GM12875 (cell line): ENCODE results near the gene CACNA1G.

Experiments used
- H3K4me3 ChIP-seq: one replicate; pipeline ENCODE4 v1.5.1; 2011; ENCODE audit warnings: low read depth, low read length, control low read depth
- TF ChIP-seq, protein P1 (sequence below): IDR thresholded peaks from 2 replicates; pipeline ENCODE4 v1.5.1; 2011; ENCODE audit warnings: low read depth, mild to moderate bottlenecking, control low read depth, inconsistent platforms, low read length, moderate library complexity, borderline replicate concordance; ENCODE audit not compliant: insufficient read depth

Gene CACNA1G

DNA sequence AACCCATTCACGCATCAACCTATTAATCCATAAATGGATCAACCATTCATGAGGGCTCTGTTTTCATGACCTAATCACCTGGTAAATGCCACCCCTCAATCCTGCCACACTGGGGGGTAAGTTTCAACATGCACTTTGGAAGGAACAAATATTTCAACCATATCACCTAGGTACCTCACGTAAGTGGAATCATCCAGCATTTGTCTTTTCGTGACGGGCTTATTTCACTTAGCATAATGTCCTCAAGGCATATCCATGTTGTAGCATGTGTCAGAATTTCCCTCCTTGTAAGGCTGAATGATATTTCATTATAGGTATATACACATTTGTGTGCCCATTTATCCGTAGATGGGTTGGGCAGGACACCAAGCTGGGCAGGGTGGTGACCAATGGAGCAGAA lies 111.6 kb downstream of the CACNA1G start:
- H3K4me3 ChIP-seq, result no peak overlapping the region
- TF ChIP-seq, protein P1, sequence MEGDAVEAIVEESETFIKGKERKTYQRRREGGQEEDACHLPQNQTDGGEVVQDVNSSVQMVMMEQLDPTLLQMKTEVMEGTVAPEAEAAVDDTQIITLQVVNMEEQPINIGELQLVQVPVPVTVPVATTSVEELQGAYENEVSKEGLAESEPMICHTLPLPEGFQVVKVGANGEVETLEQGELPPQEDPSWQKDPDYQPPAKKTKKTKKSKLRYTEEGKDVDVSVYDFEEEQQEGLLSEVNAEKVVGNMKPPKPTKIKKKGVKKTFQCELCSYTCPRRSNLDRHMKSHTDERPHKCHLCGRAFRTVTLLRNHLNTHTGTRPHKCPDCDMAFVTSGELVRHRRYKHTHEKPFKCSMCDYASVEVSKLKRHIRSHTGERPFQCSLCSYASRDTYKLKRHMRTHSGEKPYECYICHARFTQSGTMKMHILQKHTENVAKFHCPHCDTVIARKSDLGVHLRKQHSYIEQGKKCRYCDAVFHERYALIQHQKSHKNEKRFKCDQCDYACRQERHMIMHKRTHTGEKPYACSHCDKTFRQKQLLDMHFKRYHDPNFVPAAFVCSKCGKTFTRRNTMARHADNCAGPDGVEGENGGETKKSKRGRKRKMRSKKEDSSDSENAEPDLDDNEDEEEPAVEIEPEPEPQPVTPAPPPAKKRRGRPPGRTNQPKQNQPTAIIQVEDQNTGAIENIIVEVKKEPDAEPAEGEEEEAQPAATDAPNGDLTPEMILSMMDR, result no peak

DNA sequence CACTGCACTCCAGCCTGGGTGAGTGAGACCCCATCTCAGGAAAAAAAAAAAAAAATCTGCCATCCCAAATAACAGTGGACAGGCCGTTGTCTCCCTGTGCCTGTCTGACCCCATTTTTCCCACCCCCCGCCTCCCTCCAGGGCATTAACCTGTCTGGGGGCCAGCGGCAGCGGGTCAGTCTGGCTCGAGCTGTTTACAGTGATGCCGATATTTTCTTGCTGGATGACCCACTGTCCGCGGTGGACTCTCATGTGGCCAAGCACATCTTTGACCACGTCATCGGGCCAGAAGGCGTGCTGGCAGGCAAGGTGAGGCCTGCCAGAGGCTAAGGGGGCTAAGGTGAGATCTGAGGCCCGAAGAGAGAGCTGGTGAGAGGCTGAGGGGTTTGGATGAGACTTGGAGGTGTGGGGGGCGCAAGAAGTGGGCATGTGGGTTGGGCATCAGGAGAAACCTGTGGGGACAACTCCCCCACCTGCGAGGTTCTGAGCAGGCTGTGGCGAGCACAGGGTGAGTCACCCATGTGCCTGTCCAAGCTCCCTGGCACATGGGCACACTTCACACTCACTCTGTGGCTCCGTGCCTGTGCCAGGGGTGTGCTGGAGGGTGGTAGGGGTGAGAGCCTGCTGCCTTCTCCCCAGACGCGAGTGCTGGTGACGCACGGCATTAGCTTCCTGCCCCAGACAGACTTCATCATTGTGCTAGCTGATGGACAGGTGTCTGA lies 112.5 kb downstream of the CACNA1G start:
- H3K4me3 ChIP-seq, result no peak overlapping the region
- TF ChIP-seq, protein P1, result no peak

DNA sequence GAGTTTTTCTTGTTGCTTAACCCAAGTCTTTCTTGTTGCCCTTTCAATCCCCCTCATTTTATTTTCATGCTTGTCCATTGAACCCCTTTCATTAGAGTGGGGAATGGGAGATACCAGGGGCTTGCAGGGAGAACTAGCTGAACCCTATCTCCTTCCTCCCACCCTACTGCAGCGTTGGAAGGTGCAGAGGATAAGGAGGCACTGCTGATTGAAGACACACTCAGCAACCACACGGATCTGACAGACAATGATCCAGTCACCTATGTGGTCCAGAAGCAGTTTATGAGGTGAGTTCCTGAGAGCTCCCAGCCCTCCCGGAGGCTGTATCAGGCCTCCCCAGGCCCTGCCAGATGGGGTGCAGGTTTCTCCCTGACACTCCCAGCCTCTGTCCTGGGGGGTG lies 114.7 kb downstream of the CACNA1G start:
- H3K4me3 ChIP-seq, result no peak overlapping the region
- TF ChIP-seq, protein P1, result no peak

DNA sequence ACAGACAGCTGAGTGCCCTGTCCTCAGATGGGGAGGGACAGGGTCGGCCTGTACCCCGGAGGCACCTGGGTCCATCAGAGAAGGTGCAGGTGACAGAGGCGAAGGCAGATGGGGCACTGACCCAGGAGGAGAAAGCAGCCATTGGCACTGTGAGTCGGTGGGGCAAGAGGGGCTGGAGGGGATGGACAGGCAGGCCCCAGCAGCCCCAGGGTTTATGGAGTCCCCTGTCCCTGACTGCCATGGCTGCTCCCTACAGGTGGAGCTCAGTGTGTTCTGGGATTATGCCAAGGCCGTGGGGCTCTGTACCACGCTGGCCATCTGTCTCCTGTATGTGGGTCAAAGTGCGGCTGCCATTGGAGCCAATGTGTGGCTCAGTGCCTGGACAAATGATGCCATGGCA lies 115.1 kb downstream of the CACNA1G start:
- TF ChIP-seq, protein P1, result no peak
- no peak overlapping the region for H3K4me3 ChIP-seq

DNA sequence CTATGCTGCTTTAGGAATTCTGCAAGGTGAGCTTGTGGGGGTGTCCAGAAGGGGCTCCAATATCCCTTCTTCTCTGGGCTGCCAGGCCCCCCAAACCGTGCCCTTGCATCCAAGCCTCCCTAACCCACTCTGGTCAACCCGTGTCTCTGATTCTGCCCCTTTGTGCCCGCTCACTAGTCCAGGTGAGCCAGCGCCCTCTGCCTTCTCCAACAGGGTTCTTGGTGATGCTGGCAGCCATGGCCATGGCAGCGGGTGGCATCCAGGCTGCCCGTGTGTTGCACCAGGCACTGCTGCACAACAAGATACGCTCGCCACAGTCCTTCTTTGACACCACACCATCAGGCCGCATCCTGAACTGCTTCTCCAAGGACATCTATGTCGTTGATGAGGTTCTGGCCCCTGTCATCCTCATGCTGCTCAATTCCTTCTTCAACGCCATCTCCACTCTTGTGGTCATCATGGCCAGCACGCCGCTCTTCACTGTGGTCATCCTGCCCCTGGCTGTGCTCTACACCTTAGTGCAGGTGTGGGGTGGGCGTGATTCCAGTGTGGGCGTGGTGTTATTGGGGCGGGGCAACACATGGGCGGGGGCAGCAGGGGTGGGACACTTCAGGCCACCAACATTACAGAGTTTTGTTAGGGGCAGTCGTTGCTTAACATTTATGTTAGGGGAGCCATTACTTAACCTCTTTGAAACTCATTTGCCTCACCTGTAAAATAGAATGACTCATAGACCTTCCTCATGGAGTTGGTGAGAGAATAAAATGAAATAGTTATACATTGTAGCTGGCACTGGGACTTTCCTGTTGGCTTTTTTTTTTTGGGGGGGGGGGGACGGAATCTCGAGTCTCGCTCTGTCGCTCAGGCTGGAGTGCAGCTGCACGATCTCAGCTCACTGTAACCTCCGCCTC lies 115.8 kb downstream of the CACNA1G start:
- no peak overlapping the region for H3K4me3 ChIP-seq
- TF ChIP-seq, protein P1, result no peak
